Lung (tissue), 12 donors: ENCODE measurements around the gene PPP2R5C. TPM values are rescaled to one million over a fixed set of nuclear protein-coding genes. Genes with fewer than 3 reads are reported as not detected.

Experiments used
- ATAC-seq: fragments of 200-7000 bp; cut with Tn5 transposase; one replicate; pipeline ENCODE4 v1.9.1; 2020; ENCODE audit warnings: moderate number of reproducible peaks; ENCODE audit not compliant: insufficient read depth, low FRiP score
- DNase-seq, 3 donors: peaks; one replicate each; pipeline ENCODE4 v3.0.0-alpha.2; 2013 to 2017
- H3K27ac ChIP-seq, 2 donors: one replicate each; pipeline ENCODE4 v1.5.1; 2013; ENCODE audit warnings: mild to moderate bottlenecking in 2 of 2, moderate library complexity in 2 of 2, control low read depth in 1 of 2, inconsistent platforms in 1 of 2, low read depth in 1 of 2, low read length in 1 of 2
- H3K27me3 ChIP-seq, 3 donors: one replicate each; pipeline ENCODE4 v1.5.1; 2013; ENCODE audit warnings: low read length in 2 of 3; ENCODE audit not compliant: control insufficient read depth in 3 of 3, insufficient read depth in 3 of 3
- H3K36me3 ChIP-seq, 4 donors: one replicate each; pipeline ENCODE4 v1.5.1; 2013; ENCODE audit warnings: low read length in 4 of 4, mild to moderate bottlenecking in 1 of 4, moderate library complexity in 1 of 4; ENCODE audit not compliant: control insufficient read depth in 4 of 4, insufficient read depth in 4 of 4
- H3K4me1 ChIP-seq, 5 donors: one replicate each; pipeline ENCODE4 v1.5.1; 2013; ENCODE audit warnings: low read length in 5 of 5, mild to moderate bottlenecking in 2 of 5, moderate library complexity in 1 of 5; ENCODE audit not compliant: control insufficient read depth in 5 of 5, insufficient read depth in 5 of 5
- H3K4me3 ChIP-seq: one replicate; pipeline ENCODE4 v1.5.1; 2013; ENCODE audit warnings: mild to moderate bottlenecking, control low read depth, moderate library complexity
- H3K9ac ChIP-seq, 2 donors: one replicate each; pipeline ENCODE4 v1.5.1; 2013; ENCODE audit warnings: low read length in 2 of 2, control low read depth in 1 of 2; ENCODE audit not compliant: insufficient read depth in 1 of 2
- H3K9me3 ChIP-seq, 4 donors: one replicate each; pipeline ENCODE4 v1.5.1; 2013; ENCODE audit warnings: low read length in 3 of 4, mild to moderate bottlenecking in 1 of 4, moderate library complexity in 1 of 4; ENCODE audit not compliant: control insufficient read depth in 4 of 4, insufficient read depth in 3 of 4
- WGBS, 2 donors: extraction: QIAGEN DNeasy Blood & Tissue Kit; methylation state at CpG; one replicate each; pipeline ENCODE4 v1.1.7; 2013; 5-methylcytosine and 5-hydroxymethylcytosine counted together
- polyA plus RNA-seq, 2 donors: library from polyadenylated mRNA; stranded (reverse); fragments of 200-250 nt; gene quantifications; one replicate each; pipeline ENCODE4 v1.2.1, GENCODE V29; 2013
- total RNA-seq, 2 donors: library from RNA; depleted of rRNA in 1 of 2; stranded (reverse); fragments of >200 nt in 1 of 2; gene quantifications; one replicate each; pipeline ENCODE4 v1.2.1, GENCODE V29; 2014 to 2021
- TF ChIP-seq, protein P1 (sequence below): IDR thresholded peaks from 2 replicates; pipeline ENCODE4 v1.5.1; 2012; ENCODE audit warnings: mild to moderate bottlenecking; ENCODE audit errors: control extremely low read depth, extremely low read depth
- donor health status: control.
- donor health status: control.
- donor health status: Bipolar disorder and iron deficiency.
- donor health status: healthy.
- donor health status: DM: yes; HTN: yes; CAD: no.

Gene PPP2R5C
- total and polyA plus RNA-seq, 4 donors: 66.6 to 180 (median 126) TPM

- Histone ChIP-seq H3K9ac (no peak overlapping the region), H3K4me1 (peaks cover 0 to 4% (median 2%) of the 10 kb centered on the region in 5 donors), H3K9me3 (no peaks in the 10 kb centered on the region), H3K27ac (peak overlapping the region in 1 of 2 donors; percentile 63), H3K27me3 (no peaks in the 10 kb centered on the region), H3K36me3 (peaks cover 0 to 7% (median 2%) of the 10 kb centered on the region in 4 donors), H3K4me3 (no peak overlapping the region)
- 90 to 91% methylated on average over 3 of the region's 3 CpGs for WGBS, 2 donors
- TF ChIP-seq, protein P1, sequence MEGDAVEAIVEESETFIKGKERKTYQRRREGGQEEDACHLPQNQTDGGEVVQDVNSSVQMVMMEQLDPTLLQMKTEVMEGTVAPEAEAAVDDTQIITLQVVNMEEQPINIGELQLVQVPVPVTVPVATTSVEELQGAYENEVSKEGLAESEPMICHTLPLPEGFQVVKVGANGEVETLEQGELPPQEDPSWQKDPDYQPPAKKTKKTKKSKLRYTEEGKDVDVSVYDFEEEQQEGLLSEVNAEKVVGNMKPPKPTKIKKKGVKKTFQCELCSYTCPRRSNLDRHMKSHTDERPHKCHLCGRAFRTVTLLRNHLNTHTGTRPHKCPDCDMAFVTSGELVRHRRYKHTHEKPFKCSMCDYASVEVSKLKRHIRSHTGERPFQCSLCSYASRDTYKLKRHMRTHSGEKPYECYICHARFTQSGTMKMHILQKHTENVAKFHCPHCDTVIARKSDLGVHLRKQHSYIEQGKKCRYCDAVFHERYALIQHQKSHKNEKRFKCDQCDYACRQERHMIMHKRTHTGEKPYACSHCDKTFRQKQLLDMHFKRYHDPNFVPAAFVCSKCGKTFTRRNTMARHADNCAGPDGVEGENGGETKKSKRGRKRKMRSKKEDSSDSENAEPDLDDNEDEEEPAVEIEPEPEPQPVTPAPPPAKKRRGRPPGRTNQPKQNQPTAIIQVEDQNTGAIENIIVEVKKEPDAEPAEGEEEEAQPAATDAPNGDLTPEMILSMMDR: no peak
- no peak for ATAC-seq
- no peak for DNase-seq
Observed at GRCh38 chr14:101844751-101845150, 83.2 kb downstream of the PPP2R5C start.

- H3K27me3 ChIP-seq: no peaks in the 10 kb centered on the region
- peaks cover 0 to 7% (median 4%) of the 10 kb centered on the region in 5 donors for H3K4me1 ChIP-seq
- TF ChIP-seq, protein P1: no peak
- H3K36me3 ChIP-seq: peaks cover 0 to 7% (median 2%) of the 10 kb centered on the region in 4 donors
- ATAC-seq (no peak), DNase-seq (no peak)
- no peak overlapping the region for H3K9ac ChIP-seq
- WGBS, 2 donors: 82 to 84% methylated on average over 2 of the region's 2 CpGs
- H3K27ac ChIP-seq: peak overlapping the region in 1 of 2 donors; percentile 63
- H3K4me3 ChIP-seq: no peak overlapping the region
- no peaks in the 10 kb centered on the region for H3K9me3 ChIP-seq
Observed at GRCh38 chr14:101845496-101845895, 84.0 kb downstream of the PPP2R5C start.

GRCh38 chr14:101845896-101846295, 84.4 kb downstream of the PPP2R5C start:
- no peak for ATAC-seq
- WGBS, 2 donors: 91 to 93% methylated on average over 10 of the region's 10 CpGs
- no peak overlapping the region for H3K27ac ChIP-seq

More at GRCh38 chr14:101845896-101846295, 84.4 kb downstream of the PPP2R5C start:
- Histone ChIP-seq H3K9ac (no peak overlapping the region), H3K4me3 (no peak overlapping the region), H3K36me3 (peaks cover 0 to 7% (median 2%) of the 10 kb centered on the region in 4 donors), H3K27me3 (no peaks in the 10 kb centered on the region), H3K9me3 (no peaks in the 10 kb centered on the region), H3K4me1 (peaks cover 0 to 9% (median 4%) of the 10 kb centered on the region in 5 donors)
- no peak for DNase-seq
- TF ChIP-seq, protein P1: no peak
